ENCODE data around the gene AGAP3.

Gene AGAP3

DNA sequence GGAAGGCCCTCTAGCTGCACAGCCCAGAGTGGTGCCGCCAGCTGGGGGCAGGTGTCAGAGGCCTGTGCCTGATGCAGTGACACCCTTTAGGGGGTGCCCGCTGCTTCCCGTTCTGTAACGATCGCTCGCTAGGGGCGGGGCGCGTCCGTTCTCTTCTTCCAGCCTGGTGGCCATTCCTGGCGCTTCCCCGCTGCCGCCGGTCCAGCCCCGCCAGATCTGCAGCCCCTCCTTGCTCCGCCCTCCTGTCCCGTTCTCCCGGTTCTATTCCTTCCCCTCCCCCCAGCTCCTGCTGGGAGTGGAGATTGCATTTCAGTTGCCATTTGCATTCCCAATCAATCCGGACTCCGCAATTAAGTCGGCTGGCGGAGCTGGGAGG lies 39.2 kb downstream of the AGAP3 start:
- DNase-seq, result no peak

DNA sequence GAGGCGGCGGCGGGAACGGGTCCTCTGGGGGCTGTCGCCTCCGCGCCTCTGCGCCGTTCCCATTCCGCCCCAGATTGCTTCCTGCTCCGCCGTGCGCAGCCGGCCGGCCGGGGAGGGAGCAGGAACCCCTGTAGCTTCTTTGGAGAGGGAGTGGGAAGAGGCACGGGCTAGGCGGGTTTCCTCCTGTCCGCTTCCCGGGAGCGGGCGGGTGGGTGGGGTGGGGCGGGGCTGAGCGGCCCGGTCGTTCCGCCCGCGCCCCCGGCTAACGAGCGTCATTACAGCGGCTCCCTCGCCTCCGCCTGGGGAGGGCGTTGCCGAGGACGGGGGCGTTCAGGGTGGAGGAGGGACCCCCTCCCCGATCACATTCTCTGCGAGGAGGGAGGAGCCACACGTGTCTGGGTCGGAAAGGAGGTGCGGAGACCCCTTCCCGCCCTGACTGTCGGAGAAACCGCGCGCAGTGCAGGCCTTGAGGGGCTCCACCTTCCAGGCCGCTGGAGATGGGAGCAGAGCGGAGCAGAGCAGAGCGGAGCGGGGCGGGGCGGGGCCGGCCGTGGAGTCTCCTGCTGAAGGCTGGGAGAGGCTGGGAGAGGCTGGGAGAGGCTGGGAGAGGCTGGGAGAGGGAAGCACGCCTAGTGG lies 39.7 kb downstream of the AGAP3 start:
- no peak for DNase-seq

DNA sequence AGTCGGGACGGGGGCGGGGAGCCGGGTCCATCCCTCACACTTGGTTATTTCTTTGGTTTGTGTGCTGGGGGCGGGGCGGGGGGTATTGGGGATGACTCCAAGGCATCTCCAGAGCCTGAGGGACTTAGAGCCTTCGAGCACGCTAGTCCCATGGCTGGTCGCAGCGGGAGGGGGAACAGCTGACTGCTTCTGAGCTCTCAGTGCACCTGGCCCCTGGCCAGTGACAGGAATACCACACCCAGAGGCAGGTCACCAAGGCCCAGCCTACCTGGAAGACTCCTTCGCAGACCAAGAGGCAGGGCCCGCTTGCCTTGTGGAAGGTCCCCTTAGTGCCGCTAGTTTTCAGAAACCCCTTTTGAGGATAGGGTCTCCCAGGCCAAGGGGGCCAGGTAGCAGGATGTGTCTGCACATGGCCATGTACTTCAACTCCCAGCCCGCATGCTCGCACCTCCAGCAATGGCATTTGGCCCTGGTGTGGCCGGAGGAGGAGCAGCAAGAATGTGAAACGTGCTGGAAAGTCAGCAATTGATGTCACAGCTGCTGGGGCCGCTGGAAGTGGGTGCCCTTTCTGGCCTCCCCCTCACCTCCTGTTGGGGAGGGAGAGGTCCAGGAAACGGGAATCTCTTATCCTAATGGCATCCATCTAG lies 40.3 kb downstream of the AGAP3 start:
- no peak for DNase-seq

DNA sequence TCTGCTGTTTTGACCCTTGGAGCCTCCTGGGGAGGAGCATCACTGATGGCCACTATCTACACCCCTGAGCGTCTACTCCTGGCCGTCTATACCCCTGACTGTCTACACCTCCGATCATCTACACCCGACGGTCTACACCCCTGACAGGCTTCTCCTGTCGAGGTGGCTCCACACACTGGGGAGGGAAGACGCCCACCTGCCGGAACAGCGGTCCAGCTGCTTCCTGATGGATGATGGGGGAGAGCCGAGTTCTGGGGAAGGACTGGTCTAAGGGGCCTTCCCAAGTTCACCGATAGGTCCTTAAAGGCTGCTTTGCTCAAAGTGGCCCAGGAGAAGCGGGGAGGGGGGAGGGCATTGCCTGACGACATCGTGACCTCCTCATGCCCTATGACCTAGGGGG lies 41.9 kb downstream of the AGAP3 start:
- DNase-seq, result no peak

DNA sequence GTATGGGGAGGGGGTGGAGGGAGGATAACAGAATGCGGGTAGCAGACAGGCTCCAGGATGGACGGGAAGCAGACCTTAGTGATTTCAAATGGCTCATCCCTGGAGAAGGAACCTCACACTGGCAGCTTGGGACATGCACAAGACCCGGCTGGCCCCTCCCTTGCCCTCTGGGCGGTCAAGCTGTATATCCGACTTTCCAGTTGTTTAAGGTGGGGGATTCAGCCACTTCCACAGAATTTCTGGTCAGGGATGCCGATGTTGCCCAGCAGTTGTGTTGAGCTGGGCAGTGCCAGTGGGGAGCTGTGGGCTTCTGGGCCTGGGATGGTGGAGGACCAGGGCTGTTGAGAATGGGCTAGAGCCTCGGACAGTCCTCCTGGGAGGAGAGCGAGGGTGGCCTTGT lies 42.4 kb downstream of the AGAP3 start:
- no peak for DNase-seq

DNA sequence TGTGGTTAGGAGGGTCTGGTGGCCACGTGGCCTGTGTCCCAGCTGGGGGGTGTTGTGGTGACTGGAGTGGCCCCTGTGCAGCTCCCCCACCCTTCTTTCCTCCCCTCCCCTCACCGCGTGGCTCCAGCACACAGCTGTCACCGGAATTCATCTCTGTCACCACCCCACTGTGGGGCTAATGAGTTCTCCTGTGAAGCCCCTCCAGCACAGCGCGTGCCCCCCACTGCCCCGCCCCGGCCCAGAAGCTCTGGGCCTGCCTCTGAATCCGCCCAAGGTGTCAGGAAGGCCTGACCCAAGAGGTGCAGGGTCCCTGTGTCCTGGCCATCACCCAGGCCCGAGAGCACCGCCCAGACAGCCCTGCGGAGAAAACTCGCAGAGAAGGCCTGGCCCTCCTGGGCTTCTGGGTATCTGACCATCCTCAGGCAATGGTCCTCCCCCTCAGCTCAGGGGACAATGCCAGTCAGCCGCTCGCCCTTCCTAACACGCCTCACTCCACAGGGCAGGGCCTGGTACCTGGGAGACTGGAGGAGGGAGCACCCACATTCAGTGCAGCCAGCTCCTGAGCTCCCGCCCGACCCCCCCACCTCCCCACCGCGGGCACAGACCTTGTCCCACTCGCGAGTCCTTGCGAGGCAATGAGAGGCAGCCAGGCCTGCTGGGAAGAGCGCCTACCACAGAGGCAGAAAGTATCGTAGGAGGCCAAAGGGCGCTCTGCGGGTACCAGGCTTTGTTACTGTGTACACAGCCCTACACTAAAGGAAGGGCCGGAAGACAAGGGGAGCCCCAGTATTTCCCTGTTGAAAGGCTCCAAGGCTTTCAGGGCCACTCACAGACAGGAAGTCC lies 43.1 kb downstream of the AGAP3 start:
- no peak for DNase-seq

DNA sequence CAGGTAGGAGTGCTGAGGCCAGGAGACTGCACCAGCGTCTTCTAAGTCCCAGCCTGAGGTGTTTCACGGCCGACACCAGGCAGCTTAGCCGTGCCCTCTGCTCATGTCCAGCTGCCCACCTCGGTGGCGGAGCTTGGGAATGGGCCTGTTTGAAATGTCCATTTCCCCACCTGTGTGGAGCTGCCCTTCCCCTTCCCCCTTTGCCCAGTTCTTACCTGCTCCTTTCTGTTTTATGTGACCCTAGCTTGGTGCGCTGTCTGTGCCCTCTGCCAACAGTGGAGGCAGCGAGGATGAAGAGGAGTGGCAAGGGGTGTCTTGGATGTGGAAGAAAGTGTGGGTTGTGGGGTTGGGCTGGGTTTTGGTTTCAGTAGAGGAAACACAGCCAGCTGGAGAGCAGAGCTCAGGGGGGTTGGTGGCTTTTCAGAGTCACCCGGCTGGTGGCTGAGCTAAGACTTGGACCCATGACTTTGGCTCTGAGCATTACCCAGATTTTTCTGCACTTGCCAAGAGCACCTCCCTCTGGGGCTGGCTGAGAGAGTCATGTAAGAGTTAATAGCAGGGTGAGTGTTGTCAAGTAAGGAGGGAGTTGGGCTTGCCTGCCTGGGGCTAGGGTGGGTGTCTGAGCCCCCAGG lies 43.8 kb downstream of the AGAP3 start:
- DNase-seq, result no peak

DNA sequence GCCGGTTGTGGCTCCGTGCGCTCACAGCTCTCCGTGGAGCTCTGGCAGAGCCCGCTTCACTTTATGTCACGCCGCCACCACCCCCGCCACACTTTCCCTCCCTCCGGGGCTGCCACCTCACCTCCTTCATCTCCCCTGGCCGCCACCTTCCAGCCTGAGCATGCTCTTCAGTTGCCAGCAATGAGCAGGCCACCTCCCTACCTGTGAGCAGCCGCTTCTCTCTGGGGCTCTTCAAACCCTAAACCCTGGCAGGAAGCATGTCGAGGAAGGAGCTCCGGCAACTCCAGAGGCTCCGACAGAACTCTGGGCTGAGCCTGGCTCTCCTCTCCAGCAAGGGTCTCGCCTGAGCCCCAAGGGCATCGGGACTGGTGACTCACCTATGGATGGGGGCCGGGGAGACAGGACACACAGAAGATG lies 44.5 kb downstream of the AGAP3 start:
- DNase-seq, result no peak

DNA sequence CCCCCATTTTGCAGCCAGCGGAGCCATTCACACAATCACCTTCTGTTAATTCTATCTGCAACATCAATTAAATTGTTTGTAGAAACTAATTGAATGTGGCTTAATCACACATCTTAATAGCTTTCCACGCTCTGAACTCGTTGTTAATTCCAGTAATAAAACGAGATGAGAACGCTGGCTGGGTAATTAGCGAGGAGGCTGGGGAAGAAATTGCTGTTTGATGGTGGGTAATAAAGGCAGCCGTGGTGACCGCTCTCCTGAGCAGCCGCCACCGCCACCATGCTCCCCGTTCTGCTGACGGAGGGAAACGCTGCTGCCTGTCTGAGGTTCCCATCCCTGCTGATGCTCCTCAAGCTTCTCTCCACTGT lies 44.9 kb downstream of the AGAP3 start:
- DNase-seq, result no peak

DNA sequence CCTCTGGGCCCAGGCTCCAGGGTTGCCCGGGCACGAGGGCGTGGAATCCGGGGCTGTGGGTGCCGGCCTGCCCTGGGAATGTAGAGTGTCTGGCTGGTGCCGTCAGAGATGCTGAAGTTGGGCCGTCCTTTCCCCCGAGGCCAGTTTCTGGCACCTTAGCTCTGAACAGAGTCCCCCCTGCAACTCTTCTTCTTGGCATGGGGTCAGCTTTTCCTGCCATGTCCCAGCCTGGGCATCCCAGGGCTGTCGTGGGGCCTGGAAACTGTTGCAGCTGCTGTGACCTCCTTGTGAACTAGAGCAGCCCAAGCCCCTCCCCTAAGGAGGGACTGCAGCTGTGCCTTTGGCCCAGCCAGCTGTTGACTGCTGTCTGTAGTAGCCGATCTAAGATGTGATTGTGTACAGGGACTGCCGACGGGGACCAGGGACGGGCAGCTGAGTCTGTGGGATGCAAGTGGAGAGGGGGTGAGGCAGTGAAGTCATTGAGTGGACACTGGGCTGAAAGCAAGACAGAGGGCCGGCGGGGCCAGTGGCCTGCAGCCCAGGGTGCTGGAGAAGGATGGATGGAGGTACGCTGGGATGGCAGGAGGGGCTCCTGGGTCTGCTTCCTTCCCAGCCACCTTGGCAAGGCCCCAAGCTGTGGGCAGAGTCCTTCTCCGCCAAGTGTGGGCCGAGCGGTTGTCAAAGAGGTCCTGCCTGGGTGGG lies 45.5 kb downstream of the AGAP3 start:
- DNase-seq, result no peak

DNA sequence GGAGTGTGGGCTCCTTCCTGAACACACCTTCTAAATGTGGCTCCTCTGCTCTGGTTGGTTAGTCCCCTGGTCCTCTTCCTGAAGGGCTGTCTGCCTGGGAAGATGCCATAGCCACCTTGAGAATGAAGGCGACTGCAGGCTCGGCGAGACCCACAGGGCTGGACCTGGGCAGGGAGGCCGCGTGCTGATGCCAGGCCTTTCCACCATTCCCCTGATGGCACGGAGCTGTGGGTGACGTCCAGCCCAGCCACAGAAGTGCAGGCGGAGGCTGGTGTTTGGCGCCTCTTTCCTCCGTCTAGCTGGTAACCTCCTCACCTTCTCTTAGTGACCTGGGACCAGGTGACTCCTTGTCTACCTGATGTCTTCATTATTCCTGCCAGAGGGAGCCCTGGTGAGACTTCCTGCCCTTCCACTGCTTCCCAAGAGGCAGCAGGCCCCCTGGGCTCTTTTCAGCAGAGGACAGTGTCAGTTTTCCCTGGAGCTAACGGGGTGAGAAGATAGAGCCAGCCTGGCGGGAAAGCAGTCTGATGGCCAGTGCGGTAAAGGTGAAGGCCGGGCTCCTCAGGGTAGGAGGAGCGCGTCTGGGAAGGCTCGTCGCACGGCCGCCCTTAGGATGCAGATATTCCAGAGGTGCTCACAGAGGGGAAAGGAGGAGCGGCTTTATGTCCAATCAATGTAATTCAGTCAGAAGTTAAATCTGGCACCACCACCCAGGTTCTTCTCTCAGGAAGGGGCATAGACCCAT lies 46.4 kb downstream of the AGAP3 start:
- DNase-seq, result no peak

DNA sequence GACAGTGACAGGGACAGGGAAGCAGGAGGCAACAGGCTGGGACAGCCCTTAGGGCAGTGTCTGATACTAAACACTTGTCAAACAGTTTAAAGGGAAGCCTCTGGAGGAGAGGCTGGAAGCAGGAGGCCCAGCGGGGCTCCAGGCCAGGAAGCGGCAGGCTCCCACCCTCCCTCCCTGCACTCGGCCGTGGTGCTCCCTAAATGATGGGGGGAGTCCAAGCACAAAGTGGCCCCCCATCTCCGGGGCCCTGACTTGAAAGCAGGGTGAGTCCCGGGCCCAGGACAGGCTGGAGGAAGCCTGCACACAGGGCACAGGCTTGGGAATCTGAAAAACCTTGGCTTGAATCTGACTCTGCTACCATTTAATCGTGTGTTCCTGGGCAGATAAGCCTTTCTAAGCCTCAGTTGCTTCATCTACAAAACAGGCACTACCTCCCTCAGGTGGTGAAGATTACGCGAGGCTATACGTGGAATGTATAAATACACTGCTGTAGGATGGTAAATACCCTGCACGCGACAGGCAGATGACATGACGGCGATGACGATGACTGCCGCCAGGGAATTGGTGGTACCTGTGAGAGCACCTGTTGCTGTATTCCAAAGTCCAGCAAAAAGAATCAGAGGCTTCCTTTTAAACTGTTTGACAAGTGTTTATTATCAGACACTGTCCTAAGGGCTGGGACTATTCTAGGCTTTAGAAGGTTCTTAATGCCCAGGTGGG lies 47.2 kb downstream of the AGAP3 start:
- DNase-seq, result no peak

DNA sequence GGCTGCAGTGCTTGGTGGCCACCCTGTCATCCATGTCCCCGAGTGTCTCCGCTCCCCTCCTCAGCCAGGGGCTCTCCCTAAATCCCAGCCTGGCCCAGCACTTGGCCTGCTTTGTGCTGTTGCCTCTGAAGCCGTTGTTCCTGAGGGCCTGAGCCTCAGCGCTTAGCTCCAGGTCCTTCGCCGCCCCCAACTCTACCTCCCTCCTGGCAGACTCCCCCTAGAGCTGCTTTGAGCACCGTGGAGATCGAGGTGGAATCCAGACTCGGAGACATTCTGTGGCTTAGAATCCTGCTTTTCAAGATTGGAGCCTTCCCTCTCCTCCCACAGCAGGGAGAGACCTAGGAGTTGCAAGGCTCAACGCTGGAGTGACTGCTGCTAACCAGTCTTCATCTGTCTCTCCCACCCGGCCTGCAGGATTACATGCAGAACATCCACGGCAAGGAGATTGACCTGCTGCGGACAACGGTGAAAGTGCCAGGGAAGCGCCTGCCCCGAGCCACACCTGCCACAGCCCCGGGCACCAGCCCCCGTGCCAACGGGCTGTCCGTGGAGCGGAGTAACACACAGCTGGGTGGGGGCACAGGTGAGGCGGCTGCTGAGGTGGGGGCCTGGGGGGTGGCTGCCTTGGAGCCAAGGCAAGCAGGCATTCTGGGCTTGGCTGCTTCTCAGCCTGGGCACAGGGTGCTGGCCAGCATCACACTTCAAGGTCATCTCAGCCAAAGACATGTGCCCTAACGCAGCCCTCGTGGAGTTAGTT lies 47.9 kb downstream of the AGAP3 start:
- no peak for DNase-seq

DNA sequence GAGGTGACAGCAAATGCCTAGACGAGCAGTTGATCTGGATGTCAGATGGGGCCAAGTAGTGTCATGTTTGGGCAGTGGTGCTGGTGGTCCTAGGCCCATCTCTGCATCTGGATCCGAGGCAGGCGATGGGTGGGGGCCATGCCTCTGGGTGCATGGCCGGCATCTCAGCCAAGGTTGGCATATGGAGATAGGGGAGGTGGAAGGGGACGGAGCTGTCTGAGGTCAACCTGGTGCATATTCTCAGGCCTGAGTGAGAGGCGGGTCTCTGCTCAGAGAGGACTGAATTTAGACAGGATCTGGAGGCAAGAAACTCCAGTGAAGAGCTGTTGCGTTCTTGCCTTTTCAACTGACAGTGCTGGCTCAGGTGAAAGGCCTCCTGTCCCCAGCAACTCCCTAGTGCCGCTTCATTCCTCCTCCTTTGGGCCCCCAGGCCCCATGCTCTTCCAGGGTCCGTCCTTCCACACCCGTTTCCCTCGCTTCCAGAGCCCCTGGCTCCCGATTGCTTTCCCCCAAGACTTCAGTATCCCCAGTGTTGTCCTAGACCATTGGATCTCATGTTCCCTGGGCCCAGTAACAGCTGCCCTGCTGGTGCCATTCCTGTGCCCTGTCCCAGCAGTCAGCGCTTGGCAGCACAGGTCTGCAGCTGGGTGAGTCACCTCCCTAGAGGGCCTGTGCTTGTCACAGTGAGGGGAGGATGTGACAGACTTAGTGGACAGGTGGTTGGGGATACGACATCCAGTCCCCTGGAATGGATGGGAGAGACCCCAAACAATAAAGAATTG lies 48.7 kb downstream of the AGAP3 start:
- no peak for DNase-seq

DNA sequence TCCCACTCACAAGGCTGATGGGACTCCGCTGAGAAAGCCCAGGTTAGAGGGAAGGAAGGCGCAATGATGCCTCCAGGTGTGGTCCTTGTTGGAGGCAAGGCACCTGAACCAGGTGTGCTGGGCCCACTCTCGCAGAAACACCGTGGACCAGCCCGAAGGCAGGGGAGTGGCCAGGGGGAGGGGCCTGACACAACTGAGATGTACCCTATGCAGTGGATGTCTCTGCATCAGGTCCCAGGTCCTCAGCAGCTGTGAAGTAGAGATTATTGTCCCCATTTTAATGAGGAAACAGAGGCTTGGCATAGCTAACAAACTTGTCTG lies 49.2 kb downstream of the AGAP3 start:
- no peak for DNase-seq

DNA sequence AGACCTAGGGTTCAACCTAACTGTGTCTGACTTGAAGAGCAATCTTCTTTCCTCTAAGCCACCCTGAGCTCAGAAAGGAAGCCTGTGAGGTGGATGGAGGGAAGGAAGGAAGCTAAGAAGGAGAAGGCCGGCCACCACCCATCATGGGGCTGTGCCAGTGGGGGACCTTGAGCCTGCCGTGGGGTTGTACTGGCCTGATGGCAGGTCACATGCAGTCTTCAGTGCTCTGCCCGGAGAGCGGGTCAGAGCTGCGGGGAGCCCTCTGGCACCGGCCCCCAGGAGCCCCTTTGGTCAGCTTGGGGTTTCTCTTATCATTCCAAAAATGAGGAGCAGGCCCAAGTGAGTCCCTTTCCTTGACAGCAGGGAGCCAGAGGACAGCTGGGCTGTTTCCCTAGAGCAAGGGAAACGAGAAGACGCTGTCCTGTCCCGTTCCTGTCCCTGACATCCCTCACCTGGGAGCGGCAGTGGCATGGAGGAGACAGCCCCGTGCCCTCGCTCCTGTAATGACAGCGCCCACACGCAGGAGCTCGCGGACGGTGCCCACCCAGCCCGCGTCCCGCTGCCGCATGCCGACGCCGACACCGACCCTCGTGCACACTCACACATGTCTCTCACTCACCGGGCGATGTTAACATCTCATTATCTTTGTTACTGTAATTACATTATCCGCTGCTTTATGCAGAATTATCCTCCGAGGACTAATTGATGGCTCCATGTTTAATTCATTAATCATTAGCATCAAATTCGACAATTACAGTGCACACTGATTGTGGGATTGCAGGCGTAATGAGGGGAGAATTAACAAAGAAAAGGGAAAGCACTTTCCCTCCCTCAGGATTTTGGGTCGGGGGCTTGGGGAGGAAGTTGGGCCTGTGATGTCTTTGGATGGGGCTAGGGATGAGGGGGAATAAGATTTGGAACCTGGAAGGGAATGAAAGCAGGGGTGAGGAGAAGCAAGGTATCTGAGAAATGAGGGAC lies 49.9 kb downstream of the AGAP3 start:
- no peak for DNase-seq

DNA sequence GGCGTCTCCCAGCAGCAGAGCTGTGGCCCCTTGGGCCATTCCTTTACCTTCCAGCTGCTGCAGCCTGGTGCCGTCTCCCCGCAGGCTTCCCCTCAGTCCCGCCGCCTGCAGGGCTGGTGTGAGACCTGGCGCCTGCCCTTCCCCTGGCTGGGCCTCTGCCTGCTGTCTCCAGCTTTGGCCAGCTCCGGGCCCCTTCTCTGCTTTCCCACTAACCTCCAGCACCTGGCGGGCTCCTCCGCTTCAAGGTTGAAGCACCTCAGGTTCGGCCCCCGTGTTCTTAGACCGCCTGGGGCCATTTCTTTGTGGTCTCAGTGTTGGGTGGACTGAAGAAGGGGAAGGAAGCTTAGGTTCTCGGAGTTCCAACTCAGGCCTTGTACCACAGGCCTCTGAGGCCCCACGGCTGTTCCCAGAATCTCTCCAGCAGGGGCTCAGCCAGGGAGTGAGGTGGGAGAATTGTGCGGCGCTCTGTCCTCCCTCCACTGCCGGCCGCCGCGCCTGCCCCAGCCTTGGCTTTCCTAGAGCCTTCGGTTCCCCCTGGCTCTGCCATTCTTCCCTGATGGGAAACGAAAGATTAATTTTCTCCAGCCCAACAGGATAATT lies 50.9 kb downstream of the AGAP3 start:
- DNase-seq, result no peak

DNA sequence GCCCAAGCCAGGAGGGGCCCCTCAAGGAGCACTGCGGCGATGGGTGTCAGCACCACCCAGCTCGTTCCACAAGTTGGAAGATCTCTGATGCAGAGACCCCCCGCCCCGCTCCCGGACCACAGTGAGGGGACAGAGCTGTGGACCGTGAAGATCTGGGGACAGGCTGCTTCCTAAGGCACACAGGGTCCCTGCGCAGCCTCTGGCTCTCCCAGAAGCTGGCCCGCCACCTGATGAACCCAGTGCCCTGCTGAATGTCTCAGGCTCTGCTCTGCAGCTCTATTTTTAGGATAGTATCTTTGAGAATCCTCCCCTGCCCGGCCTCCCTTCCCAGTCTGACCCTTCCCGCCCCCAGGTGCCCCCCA lies 51.5 kb downstream of the AGAP3 start:
- DNase-seq, result no peak
